OCI-LY1 (cell line): ENCODE results near the gene RAPGEF2.

Source experiments
- EZH2 ChIP-seq: fragments of 200-600 bp; sonication (generic), shearing (Covaris generic); IDR thresholded peaks from 2 replicates; pipeline ENCODE4 v1.8.0; 2017; ENCODE audit warnings: borderline replicate concordance, mixed run types, mild to moderate bottlenecking, antibody characterized with exemption, low read length, moderate library complexity, mixed read lengths
- TF ChIP-seq, protein P1 (sequence below): fragments of 200-600 bp; sonication (generic), shearing (Covaris generic); IDR thresholded peaks from 2 replicates; pipeline ENCODE4 v1.5.1; 2017; ENCODE audit warnings: mild to moderate bottlenecking, antibody characterized with exemption, low read length, moderate library complexity, mixed read lengths

- TF ChIP-seq, protein P1, sequence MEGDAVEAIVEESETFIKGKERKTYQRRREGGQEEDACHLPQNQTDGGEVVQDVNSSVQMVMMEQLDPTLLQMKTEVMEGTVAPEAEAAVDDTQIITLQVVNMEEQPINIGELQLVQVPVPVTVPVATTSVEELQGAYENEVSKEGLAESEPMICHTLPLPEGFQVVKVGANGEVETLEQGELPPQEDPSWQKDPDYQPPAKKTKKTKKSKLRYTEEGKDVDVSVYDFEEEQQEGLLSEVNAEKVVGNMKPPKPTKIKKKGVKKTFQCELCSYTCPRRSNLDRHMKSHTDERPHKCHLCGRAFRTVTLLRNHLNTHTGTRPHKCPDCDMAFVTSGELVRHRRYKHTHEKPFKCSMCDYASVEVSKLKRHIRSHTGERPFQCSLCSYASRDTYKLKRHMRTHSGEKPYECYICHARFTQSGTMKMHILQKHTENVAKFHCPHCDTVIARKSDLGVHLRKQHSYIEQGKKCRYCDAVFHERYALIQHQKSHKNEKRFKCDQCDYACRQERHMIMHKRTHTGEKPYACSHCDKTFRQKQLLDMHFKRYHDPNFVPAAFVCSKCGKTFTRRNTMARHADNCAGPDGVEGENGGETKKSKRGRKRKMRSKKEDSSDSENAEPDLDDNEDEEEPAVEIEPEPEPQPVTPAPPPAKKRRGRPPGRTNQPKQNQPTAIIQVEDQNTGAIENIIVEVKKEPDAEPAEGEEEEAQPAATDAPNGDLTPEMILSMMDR = no peak
- TF ChIP-seq EZH2 = no peak
Measured at GRCh38 chr4:159155119-159155518, 52.2 kb downstream of the RAPGEF2 start.
